Measurements from ENCODE around the gene COLEC12. TPM values are rescaled to one million over a fixed set of nuclear protein-coding genes. Genes with fewer than 3 reads are reported as not detected.

Gene COLEC12
- total RNA-seq, 1 experiment from 2014 or later, result not detected

- Histone ChIP-seq H3K36me3 (ENCODE audit: low read depth) (no peaks in the 10 kb centered on the region), H3F3A (ENCODE audit: insufficient read depth, low read depth) (no peaks in the 10 kb centered on the region), H3K9me3 (ENCODE audit: insufficient read depth, low read depth) (no peaks in the 10 kb centered on the region), H2AFZ (no peak overlapping the region), H3K4me2 (no peak overlapping the region), H3K4me3 (no peak overlapping the region), H4K20me1 (ENCODE audit: insufficient read depth) (no peaks in the 10 kb centered on the region), H3K4me1 (replicated peaks; ENCODE audit: insufficient read depth) (no peaks in the 10 kb centered on the region), H3K27me3 (ENCODE audit: insufficient read depth, low read depth) (peaks cover 32% of the 10 kb centered on the region), H3K27ac (no peak overlapping the region), H3K9me2 (ENCODE audit: insufficient read depth) (no peaks in the 10 kb centered on the region), H3K79me2 (ENCODE audit: low read depth) (no peaks in the 10 kb centered on the region)
- POLR2A ChIA-PET (ENCODE audit: unreplicated experiment), result no interaction called here
- no peak for TF ChIP-seq CTCF (conservative IDR thresholded peaks at IDR 0.05)
- no peak for TF ChIP-seq EZH2 (IDR thresholded peaks at IDR 0.05; ENCODE audit: low read depth)
- DNase-seq, result no peak
- BruUV-seq (replicated peaks), result no TSS peak
- CTCF ChIA-PET, result no interaction called here
- intact Hi-C loops (cut with micrococcal nuclease; ENCODE audit: unreplicated experiment), result no loop called here
These were observed 13.4 kb downstream of the COLEC12 start for GRCh38 chr18:486929-487740.

- CTCF ChIA-PET, result no interaction called here
- no peaks in the 10 kb centered on the region for H3K36me3 ChIP-seq (ENCODE audit: low read depth)
- no peaks in the 10 kb centered on the region for H3F3A ChIP-seq (ENCODE audit: insufficient read depth, low read depth)
- no peaks in the 10 kb centered on the region for H4K20me1 ChIP-seq (ENCODE audit: insufficient read depth)
- no peak overlapping the region for H3K4me3 ChIP-seq
- POLR2A ChIA-PET (ENCODE audit: unreplicated experiment), result no interaction called here
- no peak overlapping the region for H3K27ac ChIP-seq
- H3K27me3 ChIP-seq (ENCODE audit: insufficient read depth, low read depth), result peaks cover 47% of the 10 kb centered on the region
- no peak overlapping the region for H3K4me2 ChIP-seq
- H2AFZ ChIP-seq, result no peak overlapping the region
- intact Hi-C loops (cut with micrococcal nuclease; ENCODE audit: unreplicated experiment), result no loop called here
- no peak for TF ChIP-seq CTCF (conservative IDR thresholded peaks at IDR 0.05)
- BruUV-seq (replicated peaks), result no TSS peak
- H3K4me1 ChIP-seq (replicated peaks; ENCODE audit: insufficient read depth), result no peaks in the 10 kb centered on the region
- H3K9me3 ChIP-seq (ENCODE audit: insufficient read depth, low read depth), result no peaks in the 10 kb centered on the region
- no peaks in the 10 kb centered on the region for H3K79me2 ChIP-seq (ENCODE audit: low read depth)
- no peaks in the 10 kb centered on the region for H3K9me2 ChIP-seq (ENCODE audit: insufficient read depth)
- no peak for DNase-seq
These were observed 15.6 kb downstream of the COLEC12 start for GRCh38 chr18:484749-485464.

GRCh38 chr18:478681-479080 lies 21.8 kb downstream of the COLEC12 start:
- Histone ChIP-seq H3K27me3 (ENCODE audit: insufficient read depth, low read depth) (peaks cover 87% of the 10 kb centered on the region), H3K4me2 (no peak overlapping the region), H4K20me1 (ENCODE audit: insufficient read depth) (no peaks in the 10 kb centered on the region), H3K9me2 (ENCODE audit: insufficient read depth) (no peaks in the 10 kb centered on the region), H3K27ac (no peak overlapping the region), H3K36me3 (ENCODE audit: low read depth) (no peaks in the 10 kb centered on the region), H3K79me2 (ENCODE audit: low read depth) (no peaks in the 10 kb centered on the region), H3F3A (ENCODE audit: insufficient read depth, low read depth) (no peaks in the 10 kb centered on the region), H3K4me3 (no peak overlapping the region), H3K9me3 (ENCODE audit: insufficient read depth, low read depth) (no peaks in the 10 kb centered on the region), H3K4me1 (replicated peaks; ENCODE audit: insufficient read depth) (no peaks in the 10 kb centered on the region), H2AFZ (no peak overlapping the region)
- BruUV-seq (replicated peaks), result no TSS peak
- TF ChIP-seq CTCF (conservative IDR thresholded peaks at IDR 0.05), result no peak
- no peak for TF ChIP-seq EZH2 (IDR thresholded peaks at IDR 0.05; ENCODE audit: low read depth)
- DNase-seq, result no peak
- intact Hi-C loops (cut with micrococcal nuclease; ENCODE audit: unreplicated experiment), result no loop called here
- CTCF ChIA-PET, result no interaction called here
- POLR2A ChIA-PET (ENCODE audit: unreplicated experiment), result no interaction called here
